ENCODE measurements around the gene IGSF21.

The IGSF21 gene

DNA sequence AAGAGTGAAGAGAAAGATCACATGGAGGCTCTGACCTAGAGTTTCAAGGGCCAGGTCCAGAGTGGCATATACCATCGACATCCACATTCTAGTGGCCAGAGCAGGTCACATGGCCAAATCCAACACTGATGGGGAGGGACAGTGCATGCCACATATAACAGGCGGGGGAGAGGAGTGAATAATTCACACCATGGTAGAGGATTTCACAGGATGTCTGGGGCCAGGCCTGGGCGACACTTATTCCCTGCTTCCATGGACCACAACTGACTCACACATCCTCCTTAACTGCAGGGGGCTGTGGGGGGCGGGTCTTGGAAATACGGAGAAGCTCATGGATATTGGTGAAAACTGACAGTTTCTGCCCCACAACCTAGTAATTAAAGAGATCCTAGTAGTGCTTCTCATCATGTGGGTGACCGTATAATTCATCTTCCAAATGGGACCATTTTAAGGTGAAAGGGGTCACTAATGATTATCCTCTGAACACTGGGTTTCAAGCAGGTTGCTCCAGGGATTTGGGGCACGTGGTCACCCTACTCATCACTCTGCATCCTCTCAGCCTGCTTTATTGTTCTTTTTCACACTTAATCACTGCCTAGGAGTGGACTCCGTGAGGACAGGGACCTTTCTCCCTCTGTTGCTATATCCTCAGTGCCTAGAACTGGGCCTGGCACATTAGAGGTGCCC lies 44.0 kb downstream of the IGSF21 start:
- Histone ChIP-seq H3K27ac (no peak overlapping the region), H3K4me3 (no peak overlapping the region)
- TF ChIP-seq CTCF (IDR thresholded peaks at IDR 0.05), result no peak
- no peak for DNase-seq (ENCODE audit: low spot score)

DNA sequence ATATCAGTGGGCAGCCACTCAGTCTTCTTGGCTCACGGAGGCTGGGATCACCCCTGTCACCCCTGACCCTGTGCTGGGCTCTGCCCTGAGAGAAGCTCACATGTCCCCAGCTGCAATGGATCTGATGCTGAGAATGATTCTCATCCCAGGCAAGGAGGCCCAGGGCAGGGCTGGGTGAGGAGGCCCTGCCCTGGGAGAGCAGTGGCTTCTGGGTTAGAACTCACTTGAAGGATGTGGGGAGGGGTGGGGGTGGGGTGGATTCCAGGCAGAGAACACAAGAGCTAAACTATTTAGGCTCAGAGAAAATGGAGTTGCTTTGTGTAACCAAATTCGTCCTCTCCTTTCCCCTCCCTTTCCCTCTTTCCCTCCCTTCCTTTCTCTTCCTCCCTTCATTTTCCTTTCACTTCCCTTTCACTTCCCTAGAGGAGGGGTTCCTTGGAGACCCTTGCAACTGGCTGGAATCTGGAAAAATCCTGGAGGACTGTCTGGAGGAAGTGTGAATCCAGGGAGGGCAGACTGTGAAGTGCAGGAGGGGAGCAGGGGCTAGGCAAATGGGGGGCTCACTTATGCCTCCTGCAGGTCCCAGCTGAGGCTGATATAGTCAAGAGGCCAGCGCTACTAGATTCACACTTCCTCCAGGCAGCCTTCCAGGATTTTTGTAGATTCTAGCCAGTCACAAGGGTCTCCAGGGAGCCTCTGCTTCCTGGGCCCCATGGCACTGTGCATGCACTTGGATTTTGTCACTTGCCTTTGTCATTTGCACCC lies 47.0 kb downstream of the IGSF21 start:
- no peak for TF ChIP-seq CTCF (IDR thresholded peaks at IDR 0.05)
- Histone ChIP-seq H3K27ac (no peak overlapping the region), H3K4me3 (no peak overlapping the region)
- DNase-seq (ENCODE audit: low spot score), result no peak

DNA sequence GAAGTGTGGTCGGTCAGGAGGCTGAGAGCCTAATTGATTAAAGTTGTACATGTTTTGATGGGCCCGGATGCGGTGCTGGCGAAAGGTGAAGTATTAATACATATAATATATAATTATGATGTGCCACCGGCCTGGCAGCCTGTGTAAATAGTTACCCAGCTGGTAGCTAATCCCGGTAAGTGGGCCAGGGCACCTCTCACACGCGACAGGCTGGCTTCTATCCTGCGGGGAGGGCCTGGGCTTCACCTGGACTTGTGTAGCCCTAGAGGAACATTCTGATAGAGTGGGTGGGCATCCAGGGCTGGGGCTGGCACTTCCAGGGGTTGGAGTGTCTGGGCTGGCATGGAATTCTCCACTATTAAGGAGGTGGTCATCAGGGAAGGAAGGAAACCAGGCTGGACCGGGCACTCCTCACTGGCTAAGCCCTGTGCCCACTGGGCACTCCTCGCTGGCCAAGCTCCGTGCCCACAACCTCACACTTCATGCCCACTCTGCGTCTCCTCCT lies 48.3 kb downstream of the IGSF21 start:
- Histone ChIP-seq H3K4me3 (no peak overlapping the region), H3K27ac (no peak overlapping the region)
- no peak for DNase-seq (ENCODE audit: low spot score)
- TF ChIP-seq CTCF (IDR thresholded peaks at IDR 0.05), result no peak

GRCh38 chr1:18157352-18157751 lies 49.8 kb downstream of the IGSF21 start:
- no peak overlapping the region for H3K27ac ChIP-seq

DNA sequence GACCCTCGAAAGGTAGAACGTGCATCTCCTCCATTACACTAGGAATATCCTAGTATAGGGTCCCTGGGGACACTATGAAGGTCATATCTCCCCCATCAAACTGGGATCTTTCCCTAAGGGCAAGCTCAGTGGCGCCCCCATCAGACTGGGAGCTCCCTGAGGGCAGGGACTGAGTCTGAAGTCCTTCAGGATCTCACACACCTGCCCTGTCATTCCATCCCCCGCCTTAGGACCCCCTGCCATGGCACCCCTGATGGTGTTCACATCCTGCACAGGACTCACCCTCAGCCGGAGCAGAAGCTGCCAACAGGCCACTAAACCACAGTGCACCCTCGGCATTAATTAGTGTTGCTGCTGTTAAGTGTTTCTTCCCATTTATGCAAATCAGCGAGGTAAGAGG lies 50.4 kb downstream of the IGSF21 start:
- DNase-seq (ENCODE audit: low spot score), result no peak
- Histone ChIP-seq H3K4me3 (no peak overlapping the region), H3K27ac (no peak overlapping the region)
- no peak for TF ChIP-seq CTCF (IDR thresholded peaks at IDR 0.05)

More at GRCh38 chr1:18157352-18157751, 49.8 kb downstream of the IGSF21 start:
- TF ChIP-seq CTCF (IDR thresholded peaks at IDR 0.05), result no peak
- no peak for DNase-seq (ENCODE audit: low spot score)
- H3K4me3 ChIP-seq, result no peak overlapping the region

DNA sequence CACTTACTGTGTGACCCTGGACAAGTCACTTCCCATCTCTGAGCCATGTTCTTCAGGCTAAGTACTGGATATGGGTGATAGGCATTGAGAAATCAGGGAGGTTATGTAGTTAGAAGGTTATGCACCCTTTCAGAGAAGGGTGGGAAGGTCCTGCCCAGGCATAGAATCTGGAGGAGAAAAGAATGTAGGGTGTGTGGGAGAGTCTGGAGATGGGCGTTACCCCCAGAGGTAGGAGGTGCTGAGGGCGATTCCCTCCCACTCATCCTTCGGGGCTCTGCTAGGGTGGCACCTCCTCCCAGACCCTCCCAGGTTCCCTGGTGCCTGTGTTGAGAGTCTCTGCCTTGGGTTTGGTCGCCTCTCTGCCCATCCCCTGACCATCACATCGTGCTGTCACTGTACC lies 51.1 kb downstream of the IGSF21 start:
- no peak overlapping the region for H3K4me3 ChIP-seq
- H3K27ac ChIP-seq, result no peak overlapping the region
- TF ChIP-seq CTCF (IDR thresholded peaks at IDR 0.05), result no peak
- DNase-seq (ENCODE audit: low spot score), result no peak
